ENCODE data around the gene STIM2.

DNA sequence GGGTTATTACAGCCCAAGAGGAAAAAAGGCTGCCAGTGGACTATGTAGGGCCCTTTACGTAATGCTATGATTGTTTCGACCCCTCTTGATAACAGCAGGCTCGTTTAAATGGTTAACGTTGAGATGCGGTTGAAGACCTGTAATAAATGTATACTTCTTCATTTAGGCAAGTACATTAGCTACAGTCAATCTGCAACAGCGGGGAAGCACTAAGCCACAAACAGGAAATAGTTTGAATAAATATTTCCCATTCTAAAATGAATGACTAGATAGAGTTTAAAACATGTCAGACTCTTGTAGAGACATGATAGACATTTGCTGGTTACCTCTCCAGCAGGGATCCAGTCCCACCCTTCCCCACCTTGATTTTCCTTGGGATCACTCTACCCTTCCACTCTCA, 38.1 kb upstream of the STIM2 start:
- TF ChIP-seq EP300 (IDR thresholded peaks at IDR 0.05; ENCODE audit: low read depth) (no peak), CTCF (IDR thresholded peaks at IDR 0.05) (no peak), POLR2A (IDR thresholded peaks at IDR 0.05) (no peak)

Measured in transverse colon (tissue), 3 donors.